Endometrium (tissue), 2 donors: ENCODE results near the gene SEC23B.
"Not testable (repeated sequence)": the region's sequence is repeated elsewhere in the genome, so short reads cannot be mapped to it uniquely, and the experiment has no call there.

Source experiments
- FAIRE-seq: peaks from 2 replicates; lab custom pipeline; 2012; peaks lifted over from hg19 to GRCh38; lab: Jason Lieb, UNC
- donor health status: control.
- donor health status: control.

Gene SEC23B

DNA sequence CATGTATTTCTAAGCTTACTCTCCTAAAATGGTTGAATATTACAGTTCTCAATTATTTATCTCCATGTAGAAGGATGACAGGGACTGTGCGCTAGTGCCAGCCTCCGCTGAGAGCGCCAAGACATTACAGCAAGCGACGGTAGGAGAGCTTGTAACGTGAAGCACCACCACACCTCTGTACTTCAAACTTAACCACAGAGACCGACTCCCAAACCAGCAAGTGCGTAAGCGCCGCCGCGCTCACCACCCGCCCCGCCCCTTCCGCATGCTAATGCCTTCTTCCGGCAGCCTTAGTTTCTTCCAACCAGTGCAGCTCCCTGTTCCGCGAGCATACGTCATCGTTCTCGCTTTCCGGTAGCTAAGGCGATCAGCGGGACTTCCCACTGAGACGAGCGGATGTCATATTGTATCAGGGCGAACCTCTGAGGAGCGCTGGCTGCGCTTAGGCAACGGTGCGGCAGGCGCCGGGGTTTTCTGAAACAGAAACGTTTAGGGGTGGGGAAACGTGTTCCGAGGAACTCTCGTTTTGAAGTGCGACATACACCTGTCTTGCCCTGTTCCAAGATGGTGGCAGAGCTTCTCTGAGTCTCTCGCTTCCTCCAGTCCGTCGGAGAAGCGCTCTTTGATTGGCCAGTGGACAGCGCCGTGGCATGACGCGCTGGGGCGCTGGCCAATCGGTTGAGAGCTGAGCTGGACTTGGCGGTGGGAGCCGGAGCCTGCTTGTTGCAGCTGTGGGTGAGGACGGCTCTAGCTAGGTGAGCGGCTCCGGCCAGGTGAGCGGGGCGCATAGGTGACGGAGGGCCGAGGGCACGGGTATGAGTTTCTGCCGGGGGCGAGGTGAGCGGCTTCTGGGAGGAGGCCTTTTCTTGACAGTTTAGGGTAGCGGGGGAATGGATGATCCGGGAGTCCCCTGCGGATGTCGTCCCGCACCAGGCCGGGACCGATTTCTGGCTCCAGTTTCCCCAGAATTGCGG lies at the start of gene SEC23B:
SEC23B (plus strand) TSS at position 723 of the 974 bp plus-strand sequence. CDS start 2,896 bp downstream, outside the sequence.
- peak; percentile 93 for FAIRE-seq

DNA sequence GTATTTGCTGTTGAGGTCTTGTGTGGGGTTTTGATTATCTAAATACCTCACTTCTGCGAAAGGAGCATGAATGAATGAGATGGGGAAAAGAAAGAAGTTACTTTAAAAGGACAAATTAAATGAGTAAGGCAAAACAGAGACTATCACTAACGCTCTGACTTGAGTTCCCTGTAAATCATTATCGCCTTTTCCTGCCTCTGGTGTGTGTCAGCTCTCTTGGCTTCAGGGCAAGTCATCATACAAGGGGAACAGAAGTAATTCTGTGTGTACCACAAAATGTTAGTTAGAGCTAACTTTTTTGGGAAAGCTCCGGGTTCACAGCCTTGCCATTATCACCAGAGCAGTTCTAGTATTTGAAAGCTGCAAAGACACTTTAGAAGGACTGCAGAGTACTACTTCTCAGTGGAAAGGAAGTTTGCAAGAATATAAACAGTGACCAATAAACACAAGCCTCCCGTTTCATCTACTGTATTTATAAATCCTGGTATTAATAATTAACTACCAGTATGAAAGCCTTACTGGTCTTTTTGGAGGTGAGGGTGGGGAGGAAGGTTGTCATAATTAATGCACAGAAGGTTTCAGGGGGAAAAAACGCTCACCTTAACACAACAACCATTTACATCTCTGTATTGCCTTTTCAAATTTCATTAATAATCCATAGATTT lies 42.1 kb upstream of the SEC23B start:
- FAIRE-seq = no peak

DNA sequence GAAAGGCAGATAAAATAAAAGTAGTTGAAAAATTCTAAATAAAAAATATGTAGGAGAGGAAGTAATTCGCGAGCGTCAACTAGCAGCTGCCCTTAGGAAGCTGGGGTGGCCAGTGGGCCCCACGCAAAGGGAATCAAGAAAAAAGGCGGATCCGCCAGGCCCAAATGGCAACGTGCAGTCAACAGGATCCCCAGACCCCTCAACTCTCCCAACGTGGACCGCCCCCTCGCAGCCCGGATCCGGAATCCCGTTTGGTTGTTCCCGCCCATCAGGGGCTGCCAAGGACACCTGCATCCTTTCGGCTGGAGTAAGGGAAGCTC lies 41.2 kb upstream of the SEC23B start:
- no peak for FAIRE-seq

DNA sequence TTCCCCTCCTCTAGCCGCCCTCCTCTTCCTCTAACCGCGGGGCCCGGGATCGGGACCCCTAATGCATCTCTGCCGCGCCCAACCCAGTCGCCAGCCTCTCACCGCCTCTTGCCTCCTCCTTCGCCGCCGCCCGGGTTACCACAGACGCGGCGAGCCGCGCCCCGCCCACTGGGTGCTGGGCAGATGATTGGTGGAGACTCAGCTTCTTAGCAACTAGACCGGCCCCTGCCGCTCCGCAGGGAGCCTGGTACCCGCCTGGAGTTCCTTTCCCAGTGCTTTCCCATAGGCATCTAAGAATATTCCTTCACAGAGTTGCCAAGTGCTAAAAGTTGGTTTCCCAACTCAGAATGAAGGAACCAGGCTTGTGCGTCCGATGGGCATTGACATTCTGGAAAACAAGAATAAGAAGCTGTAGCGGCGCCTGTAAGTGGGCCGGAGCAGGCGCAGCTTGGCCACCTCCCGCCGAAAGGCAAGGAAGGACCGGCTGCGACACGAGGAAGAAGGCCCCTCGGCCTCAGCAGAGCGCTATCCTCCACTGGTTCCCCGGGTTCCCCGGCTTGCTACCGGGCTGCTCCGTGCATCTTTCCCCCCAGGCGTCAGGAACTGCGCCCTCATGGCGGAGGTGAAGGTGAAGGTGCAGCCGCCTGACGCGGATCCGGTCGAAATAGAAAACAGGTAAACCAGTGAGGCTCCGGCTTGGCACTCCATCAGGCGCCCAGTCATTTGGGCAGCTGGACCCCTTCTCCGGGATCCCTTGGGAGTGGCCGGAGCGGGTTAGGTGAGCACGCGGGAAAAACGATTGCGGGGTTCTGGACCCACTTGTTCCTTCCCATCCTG lies 40.6 kb upstream of the SEC23B start, which contains the start of the genes DZANK1 and POLR3F:
DZANK1 (minus strand) TSS at position 137 of the 837 bp plus-strand sequence. CDS start 1,672 bp downstream, outside the sequence.
POLR3F (plus strand) TSS at position 497 of the 837 bp plus-strand sequence; CDS start at position 614, 117 bp downstream.
- FAIRE-seq = peak; percentile 72

DNA sequence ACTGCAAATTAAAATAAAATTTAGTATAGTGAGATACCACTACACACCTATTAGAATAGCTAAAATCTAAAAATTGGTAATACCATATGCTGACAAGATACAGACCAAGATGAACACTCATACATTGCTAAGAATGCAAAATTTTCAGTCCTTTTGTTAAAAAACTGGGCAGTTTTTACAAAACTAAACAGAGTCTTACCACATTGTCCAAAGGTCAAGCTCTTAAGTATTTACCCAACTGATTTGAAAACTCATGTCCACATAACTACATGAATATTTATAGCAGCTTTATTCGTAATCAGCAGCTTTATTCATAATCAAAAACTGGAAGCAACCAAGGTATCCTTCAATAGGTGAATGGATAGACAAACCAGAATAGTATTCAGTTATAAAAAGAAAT lies 30.5 kb upstream of the SEC23B start:
- FAIRE-seq = no peak

DNA sequence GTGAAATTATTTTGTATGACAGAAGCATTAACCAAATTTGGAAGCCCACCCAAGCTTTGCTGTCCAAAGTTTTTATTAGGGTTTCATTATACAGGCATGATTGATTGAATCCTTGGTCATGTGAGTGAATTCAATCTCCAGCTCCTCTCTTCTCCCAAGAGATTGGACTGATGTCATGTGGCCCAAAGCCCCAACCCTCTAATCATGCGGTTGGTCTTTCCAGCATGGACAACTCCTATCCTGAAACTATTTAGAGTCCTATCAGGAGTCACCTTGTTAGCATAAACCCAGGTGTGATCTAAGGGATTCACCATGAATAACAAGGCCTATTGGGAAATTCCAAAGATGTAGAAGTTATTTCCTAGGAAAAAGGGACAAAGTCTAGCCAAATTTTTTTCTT lies 29.9 kb upstream of the SEC23B start:
- FAIRE-seq = no peak

DNA sequence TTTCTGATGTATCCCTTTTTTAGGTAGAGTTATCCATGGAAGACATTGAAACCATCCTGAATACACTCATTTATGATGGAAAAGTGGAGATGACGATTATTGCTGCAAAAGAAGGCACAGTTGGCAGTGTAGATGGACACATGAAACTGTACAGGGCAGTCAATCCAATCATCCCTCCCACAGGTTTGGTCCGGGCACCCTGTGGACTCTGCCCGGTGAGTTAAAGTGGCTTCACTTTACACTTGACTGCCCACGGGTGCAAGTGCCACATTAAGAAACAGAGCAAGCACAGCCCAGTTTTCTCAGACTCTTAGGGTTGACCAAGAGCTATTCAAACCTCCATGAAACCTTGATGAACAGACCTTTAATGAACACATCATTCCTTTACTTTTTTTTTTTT lies 26.1 kb upstream of the SEC23B start:
- no peak for FAIRE-seq

DNA sequence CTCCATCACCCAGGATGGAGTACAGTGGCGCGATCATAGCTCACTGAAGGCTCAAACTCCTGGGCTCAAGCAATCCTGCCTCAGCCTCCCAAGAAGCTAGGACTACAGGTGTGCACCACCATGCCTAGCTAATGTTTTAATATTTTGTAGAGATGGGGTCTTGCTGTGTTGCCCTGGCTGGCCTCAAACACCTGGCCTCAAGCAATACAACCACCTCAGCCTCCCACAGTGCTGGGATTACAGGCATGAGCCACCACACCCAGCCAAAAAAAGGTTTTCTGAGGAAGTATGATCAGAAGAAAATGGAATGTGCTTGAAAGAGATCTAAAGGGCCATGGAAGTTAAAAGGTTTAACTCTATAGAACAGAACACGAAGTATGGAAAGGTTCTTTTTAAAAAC lies 19.4 kb upstream of the SEC23B start:
- no peak for FAIRE-seq

DNA sequence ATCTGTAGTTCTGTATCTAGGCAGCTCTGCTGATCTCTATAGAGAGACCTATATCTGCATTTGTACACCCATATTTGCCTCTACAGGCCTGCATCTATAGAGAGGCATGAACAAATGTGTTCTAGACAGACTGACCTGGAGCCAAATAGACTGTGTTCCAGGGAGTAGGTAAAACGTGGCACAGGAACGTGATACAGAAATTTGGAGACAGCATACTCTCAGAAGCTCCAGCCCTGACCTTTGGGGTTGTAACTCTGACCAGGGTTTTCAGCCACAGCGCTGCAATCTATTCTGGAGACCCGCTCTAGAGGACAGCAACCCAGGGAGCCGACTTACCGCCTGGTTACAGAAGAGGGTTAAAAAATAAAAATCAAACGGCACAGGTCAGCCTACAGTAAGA lies 11.7 kb upstream of the SEC23B start:
- no peak for FAIRE-seq

DNA sequence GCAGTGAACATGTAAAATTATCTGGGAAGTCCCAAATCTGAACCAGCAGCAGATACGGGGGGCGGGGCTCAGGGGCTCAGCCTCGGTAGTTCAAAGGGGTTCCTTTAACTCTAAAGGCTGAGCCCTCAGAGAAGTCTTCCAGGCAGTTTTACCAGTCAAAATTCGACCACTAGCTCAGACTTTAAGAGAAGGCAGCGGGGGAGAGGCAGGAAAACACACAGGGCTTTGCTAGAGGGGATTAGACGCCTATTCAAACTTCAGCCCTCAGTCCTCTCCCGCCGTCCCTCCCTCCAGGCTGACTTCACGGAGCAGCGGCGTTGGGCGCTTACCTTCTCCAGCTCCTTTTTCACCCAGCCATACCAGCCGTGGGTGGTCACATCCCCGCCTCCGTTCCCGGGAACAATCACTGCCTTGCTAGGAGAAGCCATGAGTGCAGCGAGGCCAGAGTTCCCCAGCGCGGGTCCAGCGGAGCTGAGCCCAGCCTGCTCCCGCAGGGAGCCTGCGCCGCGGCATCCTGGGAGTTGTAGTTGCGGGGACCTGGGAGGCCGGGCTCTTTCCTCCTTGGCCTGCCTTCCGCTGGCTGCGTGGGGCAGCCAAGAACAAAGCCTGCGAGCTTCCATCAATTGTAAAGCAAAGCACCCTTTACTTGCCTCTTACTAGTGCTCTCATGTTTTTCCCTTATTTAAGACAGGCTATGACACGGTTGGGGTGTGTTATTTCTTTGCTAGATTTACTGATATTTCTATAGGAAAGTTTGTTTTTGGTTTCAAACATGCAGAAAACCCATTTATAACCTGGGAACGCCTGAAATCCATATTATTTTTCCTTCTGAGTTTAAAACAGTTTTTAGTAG lies 10.8 kb upstream of the SEC23B start, which contains the start of gene RBBP9:
RBBP9 (minus strand) TSS at position 486 of the 853 bp plus-strand sequence; CDS start at position 428, 58 bp downstream.
- no peak for FAIRE-seq

DNA sequence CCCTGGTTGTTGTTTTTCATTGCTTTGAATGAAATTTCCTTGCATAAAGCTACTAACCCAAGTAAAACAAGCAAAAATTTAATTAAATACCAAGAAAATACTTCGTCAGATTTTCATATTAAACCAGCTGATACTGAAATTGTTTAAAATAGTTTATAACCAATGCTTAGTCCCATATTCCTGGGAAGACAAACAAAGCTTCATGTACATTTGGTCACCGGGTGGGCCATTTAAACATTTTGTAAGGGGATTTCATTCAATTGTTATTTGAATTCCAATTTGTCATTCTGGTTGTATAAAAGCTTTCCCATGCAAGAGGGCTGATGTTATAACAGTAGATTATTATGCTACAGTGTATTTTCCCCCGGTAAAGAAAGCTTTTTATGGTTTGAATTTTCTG lies 10.1 kb upstream of the SEC23B start:
- no peak for FAIRE-seq

DNA sequence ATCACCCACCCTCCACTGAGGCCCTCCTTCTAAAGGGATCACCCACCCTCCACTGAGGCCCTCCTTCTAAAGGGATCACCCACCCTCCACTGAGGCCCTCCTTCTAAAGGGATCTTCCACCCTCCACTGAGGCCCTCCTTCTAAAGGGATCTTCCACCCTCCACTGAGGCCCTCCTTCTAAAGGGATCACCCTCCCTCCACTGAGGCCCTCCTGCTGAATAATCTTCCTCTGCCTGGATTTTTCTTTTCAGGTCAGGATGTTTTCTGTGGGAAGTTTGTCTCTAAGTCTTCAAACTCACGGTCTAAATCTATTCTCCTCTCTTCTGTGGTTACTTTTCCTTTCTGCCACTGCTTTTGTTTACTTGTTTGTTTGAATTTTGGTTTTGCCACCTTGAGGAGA lies 6.1 kb upstream of the SEC23B start:
- not testable (repeated sequence) for FAIRE-seq

DNA sequence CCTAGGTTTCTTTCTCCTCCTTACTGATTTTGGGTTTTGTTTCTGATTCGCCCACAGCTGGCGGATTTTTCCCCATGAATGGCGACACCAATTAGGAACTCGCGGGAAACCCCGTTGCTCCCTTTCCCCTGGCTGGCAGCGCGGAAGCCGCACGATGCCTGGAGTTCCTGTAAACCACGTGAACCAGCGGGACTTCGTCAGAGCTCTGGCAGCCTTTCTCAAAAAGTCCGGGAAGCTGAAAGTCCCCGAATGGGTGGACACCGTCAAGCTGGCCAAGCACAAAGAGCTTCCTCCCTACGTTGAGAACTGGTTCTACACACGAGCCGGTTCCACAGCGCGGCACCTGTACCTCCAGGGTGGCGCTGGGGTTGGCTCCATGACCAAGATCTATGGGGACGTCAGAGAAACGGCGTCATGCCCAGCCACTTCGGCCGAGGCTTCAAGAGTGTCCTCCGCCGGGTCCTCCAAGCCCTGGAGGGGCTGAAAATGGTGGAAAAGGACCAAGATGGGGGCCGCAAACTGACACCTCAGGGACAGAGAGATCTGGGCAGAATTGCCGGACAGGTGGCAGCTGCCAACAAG lies 3.2 kb upstream of the SEC23B start:
- no peak for FAIRE-seq

DNA sequence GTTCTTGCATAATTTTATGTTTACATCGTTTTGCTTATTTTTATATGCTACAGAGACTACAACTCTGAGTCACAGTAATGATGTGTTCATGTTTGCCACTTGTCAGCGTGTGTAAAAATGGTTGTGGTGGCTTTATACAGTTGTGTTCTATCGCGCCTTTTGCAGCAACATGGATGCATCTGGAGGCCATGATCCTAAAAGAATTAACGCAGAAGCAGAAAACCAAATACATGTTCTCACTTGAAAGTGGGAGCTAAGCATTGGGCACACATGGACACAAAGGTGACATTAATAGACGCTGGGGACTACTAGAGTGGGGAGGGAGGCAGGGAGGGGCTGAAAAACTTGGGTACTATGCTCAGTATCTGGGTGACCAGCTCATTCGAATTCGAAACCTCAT lies 996 bp upstream of the SEC23B start:
- FAIRE-seq = no peak

DNA sequence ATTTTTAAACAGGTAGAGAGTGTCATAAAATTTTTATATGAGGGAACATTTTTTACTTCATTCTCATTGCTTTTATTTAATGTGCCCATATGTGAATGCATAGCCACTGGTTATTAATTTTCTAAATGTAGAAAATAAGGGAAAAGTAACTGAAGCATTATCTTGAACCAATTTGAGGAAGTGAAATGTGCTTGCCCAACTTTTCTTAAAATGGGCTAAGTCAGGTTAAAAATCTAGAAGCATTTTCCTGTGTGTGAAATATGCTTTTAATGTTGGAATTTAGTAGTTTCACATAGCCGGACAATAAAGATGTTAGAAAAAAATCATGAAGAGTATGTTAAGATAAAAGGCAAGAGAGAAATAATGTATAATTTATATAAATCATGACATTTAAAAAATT lies 3.8 kb downstream of the SEC23B start:
- no peak for FAIRE-seq

DNA sequence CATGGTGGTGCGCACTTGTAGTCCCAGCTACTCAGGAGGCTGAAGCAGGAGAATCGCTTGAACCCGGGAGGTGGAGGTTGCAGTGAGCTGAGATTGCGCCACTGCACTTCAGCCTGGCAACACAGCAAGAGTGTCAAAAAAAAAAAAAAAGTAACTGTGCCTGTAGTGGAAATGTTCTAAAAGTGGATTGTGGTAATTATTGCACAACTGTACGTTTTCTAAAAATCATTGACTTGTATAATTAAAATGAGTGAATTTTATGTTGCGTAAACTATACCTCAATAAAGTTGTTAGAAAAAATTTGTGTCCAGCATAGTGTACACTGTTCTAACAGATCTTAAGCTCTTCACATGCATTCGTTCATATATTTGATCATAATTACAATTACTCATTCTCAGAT lies 5.5 kb downstream of the SEC23B start:
- no peak for FAIRE-seq

DNA sequence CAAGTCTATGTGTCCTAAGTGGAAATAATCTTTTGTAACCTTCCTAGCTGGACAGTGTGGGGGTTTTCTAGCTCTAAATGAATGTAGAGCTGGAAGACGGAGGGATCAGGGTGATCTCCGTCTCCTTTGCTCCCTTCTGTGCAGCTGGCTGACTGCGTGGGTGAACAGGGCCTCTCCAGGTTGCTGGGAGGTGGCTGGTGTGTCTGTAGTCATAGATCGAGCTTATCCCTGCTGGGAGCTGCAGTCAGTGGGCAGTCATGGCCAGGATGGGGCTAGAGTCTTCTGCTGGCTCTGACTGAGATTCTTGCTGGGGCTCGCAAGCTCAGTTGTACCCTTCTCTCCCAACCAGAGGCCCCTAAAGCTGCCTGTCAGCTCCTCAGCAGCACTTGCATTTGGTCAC lies 6.4 kb downstream of the SEC23B start:
- no peak for FAIRE-seq

DNA sequence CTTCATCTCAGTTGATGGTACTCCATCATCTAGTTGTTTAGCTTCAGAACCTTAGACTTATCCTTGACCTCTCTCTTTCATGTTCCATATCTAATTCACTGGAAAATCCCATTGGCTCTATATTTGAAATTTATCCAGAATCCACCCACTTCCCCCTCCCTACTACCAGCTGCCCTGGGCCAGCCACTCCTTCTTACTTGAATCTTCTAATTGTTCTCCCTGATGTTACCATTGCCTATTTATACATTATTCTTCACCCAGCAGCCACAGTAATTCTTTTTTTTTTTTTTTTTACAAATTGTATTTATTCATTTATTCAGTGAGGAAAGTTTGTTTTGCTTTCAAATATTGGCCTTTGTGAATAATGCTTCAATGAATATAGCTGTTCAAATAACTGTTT lies 8.2 kb downstream of the SEC23B start:
- FAIRE-seq = no peak

DNA sequence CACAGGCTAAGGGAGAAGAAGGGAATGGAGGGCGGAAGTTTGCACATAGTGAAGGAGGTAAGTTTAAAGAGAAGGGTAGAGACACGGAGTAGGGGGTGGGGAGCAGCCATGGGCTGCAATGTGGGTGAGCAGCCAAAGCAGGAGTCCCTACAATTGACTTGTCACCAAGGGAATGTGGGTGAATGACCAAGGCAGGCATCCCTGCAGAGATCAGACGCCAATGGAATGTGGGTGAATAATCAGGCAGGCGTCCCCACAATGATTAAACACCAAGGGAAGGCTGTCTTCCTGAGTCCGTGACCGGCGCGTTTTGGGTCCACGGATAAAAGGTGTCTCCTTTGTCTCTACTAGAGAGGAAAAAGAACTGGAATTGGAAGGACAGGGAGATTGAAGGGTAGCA lies 14.3 kb downstream of the SEC23B start:
- not testable (repeated sequence) for FAIRE-seq

DNA sequence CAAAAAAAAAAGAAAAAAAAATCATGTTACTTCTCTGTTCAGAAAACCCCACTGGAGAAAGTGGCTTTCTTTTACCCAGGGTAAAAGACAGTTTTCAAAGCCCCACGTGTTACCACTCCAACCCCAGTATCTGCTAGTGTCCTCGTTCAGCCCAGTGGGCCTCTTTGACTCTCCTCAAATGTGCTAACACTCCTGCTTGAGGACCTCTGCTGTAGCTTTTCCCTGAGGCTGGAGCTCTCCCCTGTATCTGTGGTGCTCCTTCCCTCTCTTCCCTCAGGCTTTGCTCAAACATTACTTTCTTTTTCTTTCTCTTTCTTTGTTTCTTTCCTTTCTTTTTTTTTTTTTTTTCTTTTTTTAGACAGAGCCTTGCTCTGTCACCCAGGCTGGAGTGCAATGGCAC lies 15.3 kb downstream of the SEC23B start:
- FAIRE-seq = no peak

DNA sequence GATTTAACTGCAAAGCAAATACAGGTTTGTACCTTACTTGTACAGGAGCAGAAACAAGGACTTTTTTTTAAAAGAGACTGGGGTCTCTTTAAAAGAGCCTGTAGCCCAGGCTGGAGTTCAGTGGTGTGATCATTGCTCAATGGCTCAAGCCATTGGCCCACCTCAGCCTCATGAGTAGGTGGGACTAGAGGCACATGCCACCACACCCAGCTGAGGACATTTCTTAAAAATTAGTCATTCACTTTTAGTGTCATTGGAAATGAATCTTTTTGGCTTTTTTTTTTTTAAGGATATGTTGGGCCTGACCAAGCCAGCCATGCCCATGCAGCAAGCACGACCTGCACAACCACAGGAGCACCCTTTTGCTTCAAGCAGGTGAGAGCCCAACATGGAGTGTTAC lies 16.9 kb downstream of the SEC23B start:
- FAIRE-seq = no peak
